Astrocyte (in vitro differentiated cells and primary cell): Measurements from ENCODE around the gene C1QTNF2. TPM values are rescaled to one million over a fixed set of nuclear protein-coding genes. Genes with fewer than 3 reads are reported as not detected.
A peak's percentile ranks its signal among the peaks of the same experiment; 100 is the strongest.

ENCODE experiments used
- DNase-seq: peaks from one replicate; pipeline ENCODE4 v3.0.0-alpha.2; 2010; ENCODE audit warnings: low read depth
- FAIRE-seq: peaks from 2 replicates; lab custom pipeline; 2011; peaks lifted over from hg19 to GRCh38; lab: Jason Lieb, UNC
- H2AFZ ChIP-seq: 2 replicates; pipeline ENCODE4 v1.6.0; 2012; ENCODE audit warnings: low read depth, low read length, inconsistent platforms
- H3K27ac ChIP-seq: 2 replicates; pipeline ENCODE4 v1.5.1; 2011; ENCODE audit warnings: low read depth, low read length, inconsistent platforms
- H3K27me3 ChIP-seq: 2 replicates; pipeline ENCODE4 v1.6.0; 2011; ENCODE audit warnings: low read length, inconsistent platforms; ENCODE audit not compliant: insufficient read depth
- H3K36me3 ChIP-seq: 2 replicates; pipeline ENCODE4 v1.5.1; 2011; ENCODE audit warnings: low read length, inconsistent platforms; ENCODE audit not compliant: insufficient read depth
- H3K4me1 ChIP-seq: 2 replicates; pipeline ENCODE4 v1.5.1; 2011; ENCODE audit warnings: low read length, inconsistent platforms; ENCODE audit not compliant: insufficient read depth
- H3K4me2 ChIP-seq: 2 replicates; pipeline ENCODE4 v1.6.0; 2012; ENCODE audit warnings: low read length, inconsistent platforms
- H3K4me3 ChIP-seq: 2 replicates; pipeline ENCODE4 v1.5.1; 2011; ENCODE audit warnings: low read depth, mild to moderate bottlenecking, low read length, inconsistent platforms; ENCODE audit not compliant: insufficient read depth
- H3K79me2 ChIP-seq: 2 replicates; pipeline ENCODE4 v1.6.0; 2012; ENCODE audit warnings: mild to moderate bottlenecking, low read length, inconsistent platforms; ENCODE audit not compliant: insufficient read depth
- H3K9ac ChIP-seq: 2 replicates; pipeline ENCODE4 v1.6.0; 2012; ENCODE audit warnings: mild to moderate bottlenecking, low read length, inconsistent platforms
- H3K9me3 ChIP-seq: 2 replicates; pipeline ENCODE4 v1.5.1; 2012; ENCODE audit warnings: low read depth, mild to moderate bottlenecking, low read length, inconsistent platforms; ENCODE audit not compliant: insufficient read depth
- H4K20me1 ChIP-seq: 2 replicates; pipeline ENCODE4 v1.6.0; 2012; ENCODE audit warnings: low read length, inconsistent platforms; ENCODE audit not compliant: insufficient read depth
- H3K27ac Mint-ChIP-seq: one replicate; pipeline ENCODE4 v1.8.0; 2021; ENCODE audit warnings: mild to moderate bottlenecking, mixed read lengths; ENCODE audit not compliant: unreplicated experiment
- H3K27me3 Mint-ChIP-seq: one replicate; pipeline ENCODE4 v1.8.0; 2021; ENCODE audit warnings: low read depth, mixed read lengths; ENCODE audit not compliant: unreplicated experiment
- H3K36me3 Mint-ChIP-seq: one replicate; pipeline ENCODE4 v1.8.0; 2021; ENCODE audit warnings: low read depth, mixed read lengths; ENCODE audit not compliant: unreplicated experiment
- H3K4me1 Mint-ChIP-seq: one replicate; pipeline ENCODE4 v1.8.0; 2021; ENCODE audit warnings: low read depth, mixed read lengths; ENCODE audit not compliant: unreplicated experiment
- H3K4me3 Mint-ChIP-seq: one replicate; pipeline ENCODE4 v1.8.0; 2021; ENCODE audit warnings: mild to moderate bottlenecking, moderate library complexity, mixed read lengths; ENCODE audit not compliant: unreplicated experiment
- H3K9me3 Mint-ChIP-seq: one replicate; pipeline ENCODE4 v1.8.0; 2021; ENCODE audit warnings: mild to moderate bottlenecking, mixed read lengths; ENCODE audit not compliant: unreplicated experiment
- CTCF ChIP-seq: IDR thresholded peaks from 2 replicates; pipeline ENCODE4 v1.5.1; 2011; ENCODE audit warnings: low read depth, mild to moderate bottlenecking, inconsistent platforms, low read length, moderate library complexity; ENCODE audit not compliant: insufficient read depth
- EZH2 ChIP-seq: IDR thresholded peaks from 2 replicates; pipeline ENCODE4 v1.6.1; 2012; ENCODE audit warnings: mild to moderate bottlenecking, low read length, inconsistent platforms; ENCODE audit not compliant: insufficient read depth
- total RNA-seq: library from RNA; stranded (reverse); gene quantifications from 2 replicates; pipeline ENCODE4 v1.2.1, GENCODE V29; 2021

C1QTNF2 gene
- total RNA-seq, 1 donor from 2014 or later: 0.64 TPM

DNA sequence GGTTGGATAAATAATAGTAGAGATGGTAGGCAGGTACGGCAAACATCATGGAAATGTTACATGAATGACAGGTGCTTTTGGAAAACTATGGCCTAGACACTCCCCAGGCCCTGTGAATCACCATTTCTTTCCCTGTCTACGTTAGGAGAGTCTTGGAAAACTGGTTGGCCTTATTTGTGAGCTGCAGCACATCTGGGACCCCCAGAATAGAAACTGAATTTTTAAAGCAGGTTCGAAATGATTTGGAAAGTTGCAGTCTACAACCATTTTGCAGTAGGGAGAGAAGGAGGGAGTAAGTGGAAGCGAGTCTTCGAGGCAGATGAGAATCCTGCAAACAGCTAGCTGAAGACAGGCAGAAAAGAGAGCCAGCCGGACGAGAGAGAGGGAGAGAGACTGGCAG, 13.0 kb downstream of the C1QTNF2 start:
- no peaks in the 10 kb centered on the region for H3K36me3 Mint-ChIP-seq
- no peak overlapping the region for H3K9ac ChIP-seq
- peaks cover 19% of the 10 kb centered on the region for H3K27me3 Mint-ChIP-seq
- H2AFZ ChIP-seq: peak overlapping the region; percentile 47
- H3K4me1 Mint-ChIP-seq: peaks cover 5% of the 10 kb centered on the region
- H3K9me3 ChIP-seq: no peaks in the 10 kb centered on the region
- no peak overlapping the region for H3K4me3 Mint-ChIP-seq
- H3K27ac ChIP-seq: no peak overlapping the region
- no peak overlapping the region for H3K4me2 ChIP-seq
- TF ChIP-seq EZH2: no peak
- no peaks in the 10 kb centered on the region for H3K27me3 ChIP-seq
- DNase-seq: no peak
- H3K36me3 ChIP-seq: no peaks in the 10 kb centered on the region
- no peak for FAIRE-seq
- no peaks in the 10 kb centered on the region for H3K79me2 ChIP-seq
- H3K27ac Mint-ChIP-seq: no peak overlapping the region
- no peak overlapping the region for H3K4me3 ChIP-seq
- H3K9me3 Mint-ChIP-seq: no peaks in the 10 kb centered on the region
- no peaks in the 10 kb centered on the region for H3K4me1 ChIP-seq
- H4K20me1 ChIP-seq: no peaks in the 10 kb centered on the region

DNA sequence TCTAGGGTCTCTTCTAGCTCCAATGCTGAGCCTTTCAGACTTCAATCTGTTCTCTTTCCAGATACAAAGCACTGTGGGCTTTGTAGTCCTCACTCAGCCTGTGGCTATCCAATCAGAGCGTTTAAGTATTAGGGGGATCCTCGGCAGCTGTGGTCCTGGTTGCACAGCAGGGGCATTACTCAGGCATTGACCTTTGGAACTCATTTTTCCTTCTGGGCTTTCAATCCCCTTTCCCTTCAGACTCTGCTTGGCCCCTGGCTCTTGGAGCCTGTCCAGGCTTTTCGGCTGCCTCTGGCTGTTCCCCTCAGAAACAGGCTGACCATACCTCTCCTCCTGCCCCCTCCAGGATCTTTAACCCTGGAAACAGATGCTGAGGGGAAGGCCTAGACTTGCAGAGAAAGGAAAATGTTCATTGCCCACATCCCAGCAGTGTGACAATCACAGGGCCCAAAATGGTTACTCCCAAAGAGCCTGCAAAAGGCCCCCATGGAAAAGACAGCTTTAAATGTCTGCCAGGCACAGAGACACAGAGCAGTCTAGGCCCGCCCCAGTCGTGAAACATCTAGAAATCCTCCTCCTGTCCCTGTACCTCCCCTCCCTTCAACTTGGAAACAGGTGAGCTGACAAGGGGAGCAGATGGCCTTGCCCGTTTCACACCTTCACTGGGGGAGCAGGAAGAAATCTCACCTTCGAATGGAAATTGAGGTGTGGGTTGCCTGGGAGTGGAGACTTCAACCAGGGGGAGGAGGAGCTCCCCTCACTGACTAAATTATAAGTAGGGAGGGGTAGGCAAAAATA, 13.7 kb downstream of the C1QTNF2 start:
- TF ChIP-seq CTCF (no peak), EZH2 (no peak)
- H3K79me2 ChIP-seq: no peaks in the 10 kb centered on the region
- Mint-ChIP-seq H3K4me3 (no peak overlapping the region), H3K36me3 (no peaks in the 10 kb centered on the region), H3K4me1 (peaks cover 5% of the 10 kb centered on the region), H3K27me3 (peaks cover 19% of the 10 kb centered on the region), H3K27ac (no peak overlapping the region), H3K9me3 (no peaks in the 10 kb centered on the region)
- H3K4me3 ChIP-seq: no peak overlapping the region
- FAIRE-seq (no peak), DNase-seq (no peak)
- H3K27me3 ChIP-seq: no peaks in the 10 kb centered on the region
- no peaks in the 10 kb centered on the region for H3K9me3 ChIP-seq
- H4K20me1 ChIP-seq: no peaks in the 10 kb centered on the region
- H3K27ac ChIP-seq: no peak overlapping the region
- H3K4me1 ChIP-seq: no peaks in the 10 kb centered on the region
- H3K36me3 ChIP-seq: no peaks in the 10 kb centered on the region
- H3K9ac ChIP-seq: no peak overlapping the region
- H2AFZ ChIP-seq: no peak overlapping the region
- H3K4me2 ChIP-seq: no peak overlapping the region

GRCh38 chr5:160354666-160355065, 15.8 kb downstream of the C1QTNF2 start:
- Mint-ChIP-seq H3K36me3 (no peaks in the 10 kb centered on the region), H3K4me3 (no peak overlapping the region), H3K4me1 (no peaks in the 10 kb centered on the region), H3K27me3 (peaks cover 14% of the 10 kb centered on the region), H3K9me3 (no peaks in the 10 kb centered on the region), H3K27ac (no peak overlapping the region)
- Histone ChIP-seq H3K9ac (no peak overlapping the region), H3K79me2 (no peaks in the 10 kb centered on the region), H4K20me1 (no peaks in the 10 kb centered on the region), H2AFZ (no peak overlapping the region), H3K27me3 (no peaks in the 10 kb centered on the region), H3K27ac (no peak overlapping the region), H3K4me2 (no peak overlapping the region), H3K4me1 (no peaks in the 10 kb centered on the region), H3K9me3 (no peaks in the 10 kb centered on the region), H3K4me3 (no peak overlapping the region), H3K36me3 (no peaks in the 10 kb centered on the region)
- no peak for TF ChIP-seq EZH2
- TF ChIP-seq CTCF: no peak
- DNase-seq: no peak
- no peak for FAIRE-seq
